GM18517 (cell line): Measurements from ENCODE around the gene TPPP.

ENCODE experiments used
- ATAC-seq: cut with Tn5 transposase; IDR thresholded peaks from one replicate; pipeline ENCODE4 v1.9.1; 2021; ENCODE audit warnings: mild to moderate bottlenecking, moderate library complexity; ENCODE audit not compliant: unreplicated experiment

TPPP gene

DNA sequence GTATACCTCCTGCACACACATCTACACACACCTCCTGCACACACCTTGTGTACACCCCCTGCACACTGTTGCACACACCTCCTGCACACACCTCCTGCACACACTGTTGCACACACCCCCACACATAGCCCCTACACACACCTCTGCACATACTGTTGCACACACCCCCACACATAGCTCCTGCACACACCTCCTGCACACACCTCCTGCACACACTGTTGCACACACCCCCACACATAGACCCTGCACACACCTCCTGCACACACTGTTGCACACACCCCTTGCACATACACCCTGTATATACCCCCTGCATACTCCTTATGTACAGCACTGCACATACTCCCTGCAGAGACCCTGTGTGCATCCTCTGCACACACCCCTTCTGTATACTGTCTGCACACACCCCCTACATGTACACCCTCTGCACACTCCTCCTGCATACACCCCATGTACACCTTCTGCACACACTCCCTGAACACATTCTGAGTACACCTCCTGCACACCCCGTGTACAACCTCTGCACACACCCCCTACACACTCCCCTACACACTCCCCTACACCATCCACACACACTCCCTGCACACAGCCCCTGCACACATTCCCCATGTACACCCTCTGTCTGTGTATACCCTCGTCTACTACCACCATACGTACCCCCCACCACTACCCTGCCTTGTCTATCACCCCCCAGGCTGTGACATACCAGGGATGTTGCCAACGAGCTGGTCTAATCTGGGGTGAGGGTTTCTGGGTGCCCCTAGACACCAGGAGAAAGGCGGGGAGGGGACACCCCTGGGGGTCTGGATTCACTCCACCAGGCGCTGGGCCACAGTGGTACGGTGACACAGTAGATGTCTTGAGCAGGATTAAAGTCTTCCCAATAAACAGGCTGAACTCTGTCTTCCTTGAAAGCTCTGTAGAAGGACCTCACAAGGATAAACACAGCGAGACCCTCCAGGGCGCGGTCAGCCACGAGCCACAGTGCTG, 82.1 kb downstream of the TPPP start:
- ATAC-seq, result no peak

DNA sequence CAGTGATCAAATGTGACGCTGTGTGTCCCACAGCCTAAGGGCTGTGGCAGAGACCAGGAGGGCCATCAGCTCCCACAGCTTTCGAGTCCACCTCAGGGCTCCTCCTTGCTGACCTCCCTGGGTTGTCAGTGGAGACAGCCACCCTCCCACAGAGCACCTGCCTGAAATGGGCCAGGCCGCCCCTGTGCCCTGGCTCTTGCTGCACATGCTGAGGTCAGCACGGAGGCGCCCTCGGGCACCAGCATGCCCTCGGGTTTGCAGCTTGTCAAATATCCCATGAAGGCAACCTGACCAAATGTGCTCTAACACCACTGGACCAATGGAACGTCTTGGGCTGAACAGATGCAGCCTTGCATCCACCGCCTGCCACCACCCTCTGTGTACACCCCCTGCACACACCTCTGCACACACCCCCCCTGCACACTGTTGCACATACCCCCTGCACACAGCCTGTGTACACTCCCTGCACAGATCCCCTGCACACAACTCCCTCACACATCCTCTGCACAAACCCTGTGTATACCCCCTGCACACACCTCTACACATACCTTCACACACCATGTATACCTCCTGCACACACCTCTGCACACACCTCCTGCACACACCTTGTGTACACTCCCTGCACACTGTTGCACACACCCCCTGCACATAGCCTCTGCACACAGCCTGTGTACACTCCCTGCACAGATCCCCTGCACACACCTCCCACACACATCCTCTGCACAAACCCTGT, 83.0 kb downstream of the TPPP start:
- no peak for ATAC-seq
